ENCODE data around the gene CMSS1.

CMSS1 gene

GRCh38 chr3:100216713-100217112 is 399.1 kb downstream of the CMSS1 start:
- TF ChIP-seq TSHZ2 (CRISPR knock-in tag; IDR thresholded peaks at IDR 0.05) (no peak), TOX (CRISPR knock-in tag; IDR thresholded peaks at IDR 0.05; ENCODE audit: borderline replicate concordance) (no peak), CREB5 (CRISPR knock-in tag; IDR thresholded peaks at IDR 0.05; ENCODE audit: low read depth) (no peak), ZNF70 (CRISPR knock-in tag; IDR thresholded peaks at IDR 0.05) (no peak), PPARA (CRISPR knock-in tag; IDR thresholded peaks at IDR 0.05; ENCODE audit: borderline replicate concordance) (no peak), SNAI2 (CRISPR knock-in tag; IDR thresholded peaks at IDR 0.05) (no peak), PATZ1 (CRISPR knock-in tag; IDR thresholded peaks at IDR 0.05; ENCODE audit: borderline replicate concordance) (no peak), ESRRG (CRISPR knock-in tag; IDR thresholded peaks at IDR 0.05) (no peak), ZC3H10 (CRISPR knock-in tag; IDR thresholded peaks at IDR 0.05) (no peak)
- ATAC-seq, result peak; percentile 51

- TF ChIP-seq ZFP30 (CRISPR knock-in tag; IDR thresholded peaks at IDR 0.05) (peak; percentile 61), BACH2 (CRISPR knock-in tag; IDR thresholded peaks at IDR 0.05; ENCODE audit: borderline replicate concordance) (no peak)
Measured at GRCh38 chr3:100221159-100221558, 403.5 kb downstream of the CMSS1 start.

GRCh38 chr3:100225193-100225592 is 407.5 kb downstream of the CMSS1 start:
- TF ChIP-seq TOX (CRISPR knock-in tag; IDR thresholded peaks at IDR 0.05; ENCODE audit: borderline replicate concordance) (no peak), CREB5 (CRISPR knock-in tag; IDR thresholded peaks at IDR 0.05; ENCODE audit: low read depth) (no peak), ZFP3 (CRISPR knock-in tag; IDR thresholded peaks at IDR 0.05) (no peak), CSRNP3 (CRISPR knock-in tag; IDR thresholded peaks at IDR 0.05) (no peak), ARNTL (CRISPR knock-in tag; IDR thresholded peaks at IDR 0.05; ENCODE audit: borderline replicate concordance, low read depth) (no peak), PPARA (CRISPR knock-in tag; IDR thresholded peaks at IDR 0.05; ENCODE audit: borderline replicate concordance) (no peak), ZNF565 (CRISPR knock-in tag; conservative IDR thresholded peaks at IDR 0.05; ENCODE audit: low read depth) (no peak), ZNF8 (CRISPR knock-in tag; IDR thresholded peaks at IDR 0.05) (no peak), POU6F1 (CRISPR knock-in tag; IDR thresholded peaks at IDR 0.05; ENCODE audit: borderline replicate concordance, low read depth) (no peak), ZNF70 (CRISPR knock-in tag; IDR thresholded peaks at IDR 0.05) (no peak), OSR1 (CRISPR knock-in tag; IDR thresholded peaks at IDR 0.05) (no peak), GLIS3 (CRISPR knock-in tag; IDR thresholded peaks at IDR 0.05) (no peak)
- ATAC-seq, result no peak

More at GRCh38 chr3:100221159-100221558, 403.5 kb downstream of the CMSS1 start:
- no peak for ATAC-seq

Data from SK-N-SH treated with all-trans-retinoic acid at 6 μM for 48 hours (cell line).